ENCODE measurements around the gene CHRNE.
"Not testable (repeated sequence)": the region's sequence is repeated elsewhere in the genome, so short reads cannot be mapped to it uniquely, and the experiment has no call there.

The CHRNE gene

GRCh38 chr17:4862720-4863119 is 40.2 kb downstream of the CHRNE start:
- no peak for DNase-seq (ENCODE audit: low spot score)
- no peak for TF ChIP-seq CTCF (IDR thresholded peaks at IDR 0.05; ENCODE audit: extremely low read depth, missing control alignments)

GRCh38 chr17:4861052-4861451 is 41.8 kb downstream of the CHRNE start:
- DNase-seq (ENCODE audit: low spot score): no peak
- TF ChIP-seq CTCF (IDR thresholded peaks at IDR 0.05; ENCODE audit: extremely low read depth, missing control alignments): no peak

GRCh38 chr17:4860651-4861050 is 42.2 kb downstream of the CHRNE start:
- TF ChIP-seq CTCF (IDR thresholded peaks at IDR 0.05; ENCODE audit: extremely low read depth, missing control alignments): no peak
- DNase-seq (ENCODE audit: low spot score): no peak

- no peak for TF ChIP-seq CTCF (IDR thresholded peaks at IDR 0.05; ENCODE audit: extremely low read depth, missing control alignments)
- DNase-seq (ENCODE audit: low spot score): no peak
Measured at GRCh38 chr17:4859816-4860625, 42.9 kb downstream of the CHRNE start.

GRCh38 chr17:4858882-4859260 is 44.0 kb downstream of the CHRNE start:
- TF ChIP-seq CTCF (IDR thresholded peaks at IDR 0.05; ENCODE audit: extremely low read depth, missing control alignments): no peak
- no peak for DNase-seq (ENCODE audit: low spot score)

GRCh38 chr17:4858068-4858881 is 44.6 kb downstream of the CHRNE start:
- DNase-seq (ENCODE audit: low spot score): no peak
- TF ChIP-seq CTCF (IDR thresholded peaks at IDR 0.05; ENCODE audit: extremely low read depth, missing control alignments): no peak

- DNase-seq (ENCODE audit: low spot score): not testable (repeated sequence)
Measured at GRCh38 chr17:4857347-4857746, 45.6 kb downstream of the CHRNE start.
